Liver (tissue), 3 donors: ENCODE data around the gene PPP1R12A.

Experiments
- SP1 ChIP-seq: IDR thresholded peaks from 2 replicates; pipeline ENCODE4 v1.6.1; 2018; ENCODE audit warnings: antibody characterized with exemption, mild to moderate bottlenecking
- TF ChIP-seq, protein P1 (sequence below): fragments of 150-350 bp; IDR thresholded peaks from 2 replicates; pipeline ENCODE4 v1.5.1; 2017; ENCODE audit warnings: improper control_type of control experiment, low read depth, low read length; ENCODE audit not compliant: missing input control
- TF ChIP-seq, protein P2 (sequence below): IDR thresholded peaks from 2 replicates; pipeline ENCODE4 v1.6.1; 2016; ENCODE audit warnings: antibody characterized with exemption, mild to moderate bottlenecking
- donor health status: healthy.
- donor health status: healthy.

DNA sequence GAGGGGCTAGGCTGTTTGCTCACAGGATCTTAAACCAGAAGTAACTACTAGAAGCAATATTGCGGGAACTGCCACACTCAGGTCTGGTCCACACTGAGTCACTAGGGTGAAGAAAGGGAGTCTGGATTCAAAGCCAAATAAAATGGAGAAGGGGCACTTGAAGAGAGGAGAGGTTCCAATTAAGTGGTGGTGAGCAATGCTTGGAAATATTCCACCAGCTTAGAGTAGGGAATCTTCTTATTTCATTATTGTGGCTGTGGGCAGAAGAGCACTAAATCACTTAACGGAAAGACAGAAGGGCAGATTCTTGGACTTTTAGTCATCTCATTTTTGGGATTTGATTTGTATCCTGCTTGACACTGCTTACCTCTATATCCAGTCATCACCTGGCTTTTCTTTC, 48.6 kb upstream of the PPP1R12A start:
- TF ChIP-seq, protein P1, sequence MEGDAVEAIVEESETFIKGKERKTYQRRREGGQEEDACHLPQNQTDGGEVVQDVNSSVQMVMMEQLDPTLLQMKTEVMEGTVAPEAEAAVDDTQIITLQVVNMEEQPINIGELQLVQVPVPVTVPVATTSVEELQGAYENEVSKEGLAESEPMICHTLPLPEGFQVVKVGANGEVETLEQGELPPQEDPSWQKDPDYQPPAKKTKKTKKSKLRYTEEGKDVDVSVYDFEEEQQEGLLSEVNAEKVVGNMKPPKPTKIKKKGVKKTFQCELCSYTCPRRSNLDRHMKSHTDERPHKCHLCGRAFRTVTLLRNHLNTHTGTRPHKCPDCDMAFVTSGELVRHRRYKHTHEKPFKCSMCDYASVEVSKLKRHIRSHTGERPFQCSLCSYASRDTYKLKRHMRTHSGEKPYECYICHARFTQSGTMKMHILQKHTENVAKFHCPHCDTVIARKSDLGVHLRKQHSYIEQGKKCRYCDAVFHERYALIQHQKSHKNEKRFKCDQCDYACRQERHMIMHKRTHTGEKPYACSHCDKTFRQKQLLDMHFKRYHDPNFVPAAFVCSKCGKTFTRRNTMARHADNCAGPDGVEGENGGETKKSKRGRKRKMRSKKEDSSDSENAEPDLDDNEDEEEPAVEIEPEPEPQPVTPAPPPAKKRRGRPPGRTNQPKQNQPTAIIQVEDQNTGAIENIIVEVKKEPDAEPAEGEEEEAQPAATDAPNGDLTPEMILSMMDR = no peak
- TF ChIP-seq, protein P2, sequence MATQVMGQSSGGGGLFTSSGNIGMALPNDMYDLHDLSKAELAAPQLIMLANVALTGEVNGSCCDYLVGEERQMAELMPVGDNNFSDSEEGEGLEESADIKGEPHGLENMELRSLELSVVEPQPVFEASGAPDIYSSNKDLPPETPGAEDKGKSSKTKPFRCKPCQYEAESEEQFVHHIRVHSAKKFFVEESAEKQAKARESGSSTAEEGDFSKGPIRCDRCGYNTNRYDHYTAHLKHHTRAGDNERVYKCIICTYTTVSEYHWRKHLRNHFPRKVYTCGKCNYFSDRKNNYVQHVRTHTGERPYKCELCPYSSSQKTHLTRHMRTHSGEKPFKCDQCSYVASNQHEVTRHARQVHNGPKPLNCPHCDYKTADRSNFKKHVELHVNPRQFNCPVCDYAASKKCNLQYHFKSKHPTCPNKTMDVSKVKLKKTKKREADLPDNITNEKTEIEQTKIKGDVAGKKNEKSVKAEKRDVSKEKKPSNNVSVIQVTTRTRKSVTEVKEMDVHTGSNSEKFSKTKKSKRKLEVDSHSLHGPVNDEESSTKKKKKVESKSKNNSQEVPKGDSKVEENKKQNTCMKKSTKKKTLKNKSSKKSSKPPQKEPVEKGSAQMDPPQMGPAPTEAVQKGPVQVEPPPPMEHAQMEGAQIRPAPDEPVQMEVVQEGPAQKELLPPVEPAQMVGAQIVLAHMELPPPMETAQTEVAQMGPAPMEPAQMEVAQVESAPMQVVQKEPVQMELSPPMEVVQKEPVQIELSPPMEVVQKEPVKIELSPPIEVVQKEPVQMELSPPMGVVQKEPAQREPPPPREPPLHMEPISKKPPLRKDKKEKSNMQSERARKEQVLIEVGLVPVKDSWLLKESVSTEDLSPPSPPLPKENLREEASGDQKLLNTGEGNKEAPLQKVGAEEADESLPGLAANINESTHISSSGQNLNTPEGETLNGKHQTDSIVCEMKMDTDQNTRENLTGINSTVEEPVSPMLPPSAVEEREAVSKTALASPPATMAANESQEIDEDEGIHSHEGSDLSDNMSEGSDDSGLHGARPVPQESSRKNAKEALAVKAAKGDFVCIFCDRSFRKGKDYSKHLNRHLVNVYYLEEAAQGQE = no peak
- TF ChIP-seq SP1 = no peak
